GM13977 (cell line): ENCODE measurements around the gene PRAMEF1.
"Not testable (repeated sequence)": the region's sequence is repeated elsewhere in the genome, so short reads cannot be mapped to it uniquely, and the experiment has no call there.

Experiments
- DNase-seq: peaks from one replicate; pipeline ENCODE4 v3.0.0; 2012; ENCODE audit warnings: low spot score
- in situ Hi-C: fragments of 300-500 bp; cut with MboI; formaldehyde crosslinking; loops from one replicate; pipeline ENCODE4 v1.12.0; 2022; ENCODE audit warnings: low sequenced_read_pairs, low pct_unique_long_range_greater_than_20kb, mixed read lengths, inconsistent platforms; ENCODE audit not compliant: unreplicated experiment
- TF ChIP-seq, protein P1 (sequence below): IDR thresholded peaks from 2 replicates; pipeline ENCODE4 v1.5.1; 2012; ENCODE audit warnings: mild to moderate bottlenecking, control low read depth; ENCODE audit not compliant: insufficient read depth; ENCODE audit errors: extremely low read depth, missing control alignments

The PRAMEF1 gene

DNA sequence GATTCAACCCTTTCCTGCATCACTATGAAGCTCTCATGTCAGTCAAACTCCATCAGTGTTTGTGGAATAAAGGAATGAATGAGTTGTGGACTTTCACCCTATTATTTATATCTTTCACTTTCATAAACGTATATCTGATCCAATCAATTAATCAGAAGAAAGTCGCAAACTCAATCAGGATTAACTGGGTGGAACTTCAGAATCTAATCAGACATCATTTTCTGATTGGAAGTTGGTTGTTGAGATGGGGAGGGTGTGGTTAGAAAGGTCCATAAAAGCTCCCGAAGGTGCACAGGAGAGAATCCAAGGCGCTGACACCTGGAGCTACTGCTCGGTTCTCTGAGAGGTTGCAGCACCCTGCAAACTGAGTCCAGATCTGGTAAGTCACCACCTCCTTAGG is 17.8 kb upstream of the PRAMEF1 start, which contains the start of gene PRAMEF12:
Gene PRAMEF12, plus strand, starts transcription at position 301 of the 400 bp plus-strand sequence. CDS start 1,130 bp downstream, outside the sequence.
- in situ Hi-C loops, result no loop called here
- TF ChIP-seq, protein P1, sequence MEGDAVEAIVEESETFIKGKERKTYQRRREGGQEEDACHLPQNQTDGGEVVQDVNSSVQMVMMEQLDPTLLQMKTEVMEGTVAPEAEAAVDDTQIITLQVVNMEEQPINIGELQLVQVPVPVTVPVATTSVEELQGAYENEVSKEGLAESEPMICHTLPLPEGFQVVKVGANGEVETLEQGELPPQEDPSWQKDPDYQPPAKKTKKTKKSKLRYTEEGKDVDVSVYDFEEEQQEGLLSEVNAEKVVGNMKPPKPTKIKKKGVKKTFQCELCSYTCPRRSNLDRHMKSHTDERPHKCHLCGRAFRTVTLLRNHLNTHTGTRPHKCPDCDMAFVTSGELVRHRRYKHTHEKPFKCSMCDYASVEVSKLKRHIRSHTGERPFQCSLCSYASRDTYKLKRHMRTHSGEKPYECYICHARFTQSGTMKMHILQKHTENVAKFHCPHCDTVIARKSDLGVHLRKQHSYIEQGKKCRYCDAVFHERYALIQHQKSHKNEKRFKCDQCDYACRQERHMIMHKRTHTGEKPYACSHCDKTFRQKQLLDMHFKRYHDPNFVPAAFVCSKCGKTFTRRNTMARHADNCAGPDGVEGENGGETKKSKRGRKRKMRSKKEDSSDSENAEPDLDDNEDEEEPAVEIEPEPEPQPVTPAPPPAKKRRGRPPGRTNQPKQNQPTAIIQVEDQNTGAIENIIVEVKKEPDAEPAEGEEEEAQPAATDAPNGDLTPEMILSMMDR, result no peak
- no peak for DNase-seq

DNA sequence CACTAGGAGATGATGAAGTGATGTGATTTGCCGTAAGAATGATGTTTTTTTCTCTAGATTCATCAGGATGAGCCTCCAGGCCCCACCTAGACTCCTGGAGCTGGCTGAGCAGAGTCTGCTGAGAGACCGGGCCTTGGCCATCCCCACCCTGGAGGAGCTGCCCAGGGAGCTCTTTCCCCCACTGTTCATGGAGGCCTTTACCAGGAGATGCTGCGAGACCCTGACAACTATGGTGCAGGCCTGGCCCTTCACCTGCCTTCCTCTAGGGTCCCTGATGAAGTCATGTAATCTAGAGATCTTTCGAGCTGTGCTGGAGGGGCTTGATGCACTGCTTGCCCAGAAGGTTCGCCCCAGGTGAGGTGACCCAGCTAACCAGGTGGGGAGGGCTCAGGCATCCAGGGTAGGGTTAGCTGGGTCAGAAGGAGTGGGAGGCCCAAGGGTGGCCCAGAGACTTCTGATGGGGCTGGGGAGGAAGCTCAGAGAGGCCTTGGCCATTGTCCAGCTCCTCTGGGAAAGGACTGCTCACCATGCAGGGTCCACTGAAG is 16.3 kb upstream of the PRAMEF1 start:
- in situ Hi-C loops, result no loop called here
- DNase-seq, result no peak
- TF ChIP-seq, protein P1, result no peak

DNA sequence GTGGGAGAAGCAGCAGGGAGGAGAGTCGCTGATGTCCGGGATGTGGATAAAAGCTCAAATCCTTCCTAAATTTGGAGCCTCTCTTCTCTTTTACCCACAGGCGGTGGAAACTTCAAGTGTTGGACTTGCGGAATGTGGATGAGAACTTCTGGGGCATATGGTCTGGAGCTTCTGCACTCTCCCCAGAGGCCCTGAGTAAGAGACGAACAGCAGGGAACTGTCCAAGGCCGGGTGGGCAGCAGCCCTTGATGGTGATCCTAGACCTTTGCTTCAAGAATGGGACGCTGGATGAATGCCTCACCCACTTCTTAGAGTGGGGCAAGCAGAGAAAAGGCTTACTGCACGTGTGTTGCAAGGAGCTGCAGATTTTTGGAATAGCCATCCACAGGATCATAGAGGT is 15.8 kb upstream of the PRAMEF1 start:
- TF ChIP-seq, protein P1, result no peak
- no peak for DNase-seq
- in situ Hi-C loops, result no loop called here

DNA sequence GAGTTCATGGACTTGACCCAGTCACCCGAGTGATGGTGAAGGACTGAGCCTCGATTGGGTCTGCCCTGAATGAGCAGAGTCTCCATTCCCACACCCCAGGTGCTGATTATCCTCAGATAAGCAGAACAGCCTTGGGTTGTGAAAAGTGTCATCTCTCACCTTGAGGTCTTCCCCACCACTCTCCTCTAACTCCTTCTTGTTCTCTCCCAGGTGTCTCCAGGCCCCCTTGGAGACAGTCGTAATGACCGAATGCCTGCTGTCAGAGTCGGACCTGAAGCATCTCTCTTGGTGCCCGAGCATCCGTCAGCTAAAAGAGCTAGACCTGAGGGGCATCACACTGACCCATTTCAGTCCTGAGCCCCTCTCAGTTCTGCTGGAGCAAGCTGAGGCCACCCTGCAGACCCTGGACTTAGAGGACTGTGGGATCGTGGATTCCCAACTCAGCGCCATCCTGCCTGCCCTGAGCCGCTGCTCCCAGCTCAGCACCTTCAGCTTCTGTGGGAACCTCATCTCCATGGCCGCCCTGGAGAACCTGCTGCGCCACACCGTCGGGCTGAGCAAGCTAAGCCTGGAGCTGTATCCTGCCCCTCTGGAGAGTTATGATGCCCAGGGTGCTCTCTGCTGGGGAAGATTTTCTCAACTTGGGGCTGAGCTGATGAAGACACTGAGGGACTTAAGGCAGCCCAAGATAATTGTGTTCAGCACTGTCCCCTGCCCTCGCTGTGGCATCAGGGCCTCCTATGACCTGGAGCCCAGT is 14.2 kb upstream of the PRAMEF1 start:
- TF ChIP-seq, protein P1, result no peak
- in situ Hi-C loops, result no loop called here

DNA sequence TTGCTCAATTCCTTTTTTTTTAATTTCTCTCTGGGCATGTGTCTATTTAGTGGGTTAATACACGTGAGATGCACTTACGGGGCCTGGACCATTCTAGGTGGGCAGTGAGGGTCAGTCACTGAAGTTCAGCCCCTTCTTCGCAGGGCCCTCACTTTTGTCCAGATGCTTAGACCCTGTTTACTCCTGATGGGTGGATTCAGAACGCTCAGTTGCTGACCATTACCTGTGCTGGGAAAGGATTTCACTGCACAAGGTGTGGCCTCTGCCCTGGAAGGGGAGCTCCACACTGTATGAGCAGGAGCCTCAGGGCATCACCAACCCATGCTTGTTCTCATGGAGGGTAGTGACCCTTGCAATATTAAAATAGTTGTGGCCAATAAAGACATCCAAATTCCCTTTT is 13.1 kb upstream of the PRAMEF1 start:
- TF ChIP-seq, protein P1, result no peak
- peak; percentile 1 for DNase-seq
- in situ Hi-C loops, result no loop called here

More for the DNA sequence above, 14.2 kb upstream of the PRAMEF1 start:
- DNase-seq, result no peak

DNA sequence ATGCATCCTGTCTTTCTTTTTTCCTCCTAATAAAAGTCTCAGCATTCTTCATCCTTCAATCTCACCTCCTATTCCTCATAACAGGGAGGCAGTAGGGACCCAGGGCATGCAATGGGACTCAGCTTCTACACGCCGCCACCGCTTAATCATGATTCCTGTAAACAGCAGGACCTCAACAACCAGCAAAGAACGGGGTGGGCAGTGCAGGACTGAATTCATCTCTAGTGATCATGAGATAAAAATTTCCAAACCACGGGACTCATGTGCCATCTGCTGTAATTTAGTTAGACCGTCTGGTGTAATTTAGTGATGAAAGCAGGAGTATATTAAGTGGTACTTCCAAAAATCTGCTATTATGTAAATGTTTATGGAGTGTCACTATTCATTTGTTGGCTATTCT is 12.3 kb upstream of the PRAMEF1 start:
- no peak for DNase-seq
- in situ Hi-C loops, result no loop called here
- TF ChIP-seq, protein P1, result no peak

DNA sequence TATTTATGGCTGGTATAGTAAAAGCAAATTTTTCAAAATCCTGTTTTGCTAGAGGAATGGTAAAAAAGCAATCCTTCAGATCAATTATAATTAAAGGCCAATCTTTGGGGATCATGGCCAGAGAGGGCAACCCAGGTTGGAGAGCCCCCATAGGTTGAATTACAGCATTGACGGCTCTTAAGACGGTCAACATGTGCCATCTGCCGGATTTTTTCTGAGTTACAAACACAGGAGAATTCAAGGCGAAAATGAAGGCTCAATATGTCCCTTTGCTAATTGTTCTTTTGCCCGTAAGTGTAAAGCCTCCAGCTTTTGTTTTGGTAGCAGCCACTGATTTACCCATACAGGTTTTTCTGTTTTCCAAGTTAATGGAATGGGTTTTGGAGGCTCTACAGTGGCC is 9.7 kb upstream of the PRAMEF1 start:
- in situ Hi-C loops, DNase-seq: not testable (repeated sequence)
